BJ (cell line): ENCODE results near the gene CCNE1. TPM values are rescaled to one million over a fixed set of nuclear protein-coding genes. Genes with fewer than 3 reads are reported as not detected.

Experiments used
- CTCF ChIA-PET: fragments of 350-600 bp; formaldehyde crosslinking; extraction: SDS; loops from one replicate; lab custom pipeline; 2021; ENCODE audit warnings: antibody characterized with exemption, inconsistent platforms; lab: Yijun Ruan, JAX
- POLR2A ChIA-PET: fragments of 300-600 bp; sonication (Branson Sonifier 250); formaldehyde crosslinking; extraction: SDS; loops from one replicate; lab custom pipeline; 2021; ENCODE audit warnings: antibody characterized with exemption; lab: Charles Lee
- DNase-seq: peaks from one replicate; pipeline ENCODE4 v3.0.0-alpha.2; 2011; ENCODE audit warnings: low read depth
- H3K27me3 ChIP-seq: 2 replicates; pipeline ENCODE4 v1.6.0; 2011; ENCODE audit warnings: low read length; ENCODE audit not compliant: control insufficient read depth, insufficient read depth
- H3K36me3 ChIP-seq: 2 replicates; pipeline ENCODE4 v1.5.1; 2011; ENCODE audit warnings: low read length; ENCODE audit not compliant: control insufficient read depth, insufficient read depth
- H3K4me3 ChIP-seq: 2 replicates; pipeline ENCODE4 v1.5.1; 2011; ENCODE audit warnings: low read depth, mild to moderate bottlenecking, control low read depth, low read length
- polyA minus RNA-seq: library from RNA; depleted of rRNA, polyadenylated mRNA; stranded (reverse); fragments of >200 nt; gene quantifications from 2 replicates; pipeline ENCODE4 v1.2.3, GENCODE V29; 2011; rRNA and poly(A)+ RNA removed
- polyA plus RNA-seq: library from polyadenylated mRNA; depleted of rRNA; stranded (reverse); fragments of >200 nt; gene quantifications from 2 replicates; pipeline ENCODE4 v1.2.3, GENCODE V29; 2011; rRNA removed
- TF ChIP-seq, protein P1 (sequence below): IDR thresholded peaks from 2 replicates; pipeline ENCODE4 v1.5.1; 2011; ENCODE audit warnings: low read depth, mild to moderate bottlenecking, control low read depth, inconsistent platforms, low read length, moderate library complexity; ENCODE audit not compliant: insufficient read depth

Gene CCNE1
- polyA plus RNA-seq = 4.8 and 5.0 TPM in 2 replicates
- polyA minus RNA-seq = 1.6 and 3.7 TPM in 2 replicates

DNA sequence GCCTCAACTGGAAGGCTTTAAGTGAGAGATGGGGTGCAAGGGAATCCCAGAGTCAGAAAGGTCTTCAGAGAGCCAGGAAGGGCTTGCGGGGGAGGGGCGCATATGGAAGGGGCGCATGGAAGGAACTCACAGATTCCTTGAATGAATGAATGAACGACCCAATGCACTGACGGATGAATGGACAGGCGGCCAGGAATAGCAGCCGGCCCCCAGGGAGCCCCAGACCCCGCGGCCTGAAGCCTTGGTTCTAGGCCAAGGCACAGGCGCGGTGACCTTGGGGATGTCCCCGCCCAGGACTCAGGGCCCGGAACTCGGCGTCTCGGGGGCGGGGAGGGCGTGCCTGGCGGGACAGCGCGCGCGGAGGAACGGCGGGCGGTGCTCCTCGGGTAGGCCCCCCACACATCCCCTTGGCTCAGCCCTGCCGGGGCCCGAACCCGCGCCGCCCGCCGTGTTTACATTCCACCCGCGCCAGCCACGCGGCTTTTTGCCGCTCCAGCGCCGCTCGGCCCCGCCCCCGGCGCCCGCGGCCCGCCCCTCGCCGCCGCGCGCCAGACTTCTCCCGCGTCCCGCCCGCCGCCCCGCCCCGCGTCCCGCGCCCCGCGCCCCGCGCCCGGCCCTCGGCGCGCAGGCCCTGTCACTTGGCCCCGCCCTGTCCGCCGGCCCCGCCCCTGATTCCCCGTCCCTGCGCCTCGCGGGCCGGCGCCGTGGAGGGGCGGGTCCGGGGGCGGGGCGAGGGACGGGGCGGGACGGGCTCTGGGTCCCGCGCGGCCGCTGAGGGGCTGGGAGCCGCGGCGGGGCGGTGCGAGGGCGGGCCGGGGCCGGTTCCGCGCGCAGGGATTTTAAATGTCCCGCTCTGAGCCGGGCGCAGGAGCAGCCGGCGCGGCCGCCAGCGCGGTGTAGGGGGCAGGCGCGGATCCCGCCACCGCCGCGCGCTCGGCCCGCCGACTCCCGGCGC is at the start of gene CCNE1:
Gene CCNE1, plus strand, starts transcription at position 867 of the 955 bp plus-strand sequence. CDS start 565 bp downstream, outside the sequence.
- Histone ChIP-seq H3K36me3 (no peaks in the 10 kb centered on the region), H3K27me3 (no peaks in the 10 kb centered on the region), H3K4me3 (peak within 1 kb of the TSS; percentile 59)
- POLR2A ChIA-PET = no interaction called here
- TF ChIP-seq, protein P1, sequence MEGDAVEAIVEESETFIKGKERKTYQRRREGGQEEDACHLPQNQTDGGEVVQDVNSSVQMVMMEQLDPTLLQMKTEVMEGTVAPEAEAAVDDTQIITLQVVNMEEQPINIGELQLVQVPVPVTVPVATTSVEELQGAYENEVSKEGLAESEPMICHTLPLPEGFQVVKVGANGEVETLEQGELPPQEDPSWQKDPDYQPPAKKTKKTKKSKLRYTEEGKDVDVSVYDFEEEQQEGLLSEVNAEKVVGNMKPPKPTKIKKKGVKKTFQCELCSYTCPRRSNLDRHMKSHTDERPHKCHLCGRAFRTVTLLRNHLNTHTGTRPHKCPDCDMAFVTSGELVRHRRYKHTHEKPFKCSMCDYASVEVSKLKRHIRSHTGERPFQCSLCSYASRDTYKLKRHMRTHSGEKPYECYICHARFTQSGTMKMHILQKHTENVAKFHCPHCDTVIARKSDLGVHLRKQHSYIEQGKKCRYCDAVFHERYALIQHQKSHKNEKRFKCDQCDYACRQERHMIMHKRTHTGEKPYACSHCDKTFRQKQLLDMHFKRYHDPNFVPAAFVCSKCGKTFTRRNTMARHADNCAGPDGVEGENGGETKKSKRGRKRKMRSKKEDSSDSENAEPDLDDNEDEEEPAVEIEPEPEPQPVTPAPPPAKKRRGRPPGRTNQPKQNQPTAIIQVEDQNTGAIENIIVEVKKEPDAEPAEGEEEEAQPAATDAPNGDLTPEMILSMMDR = no peak
- CTCF ChIA-PET = no interaction called here
- DNase-seq = peak; percentile 14

- ChIA-PET POLR2A (no interaction called here), CTCF (interaction anchor here (0.7 to 5.0 kb wide), 5 partner anchors 9 to 898 kb away, joined by 3 to 48 read pairs (median 4); no protein-coding TSS in a partner anchor)
- Histone ChIP-seq H3K36me3 (no peaks in the 10 kb centered on the region), H3K27me3 (no peaks in the 10 kb centered on the region; the same call in 1 of the 2 replicates), H3K4me3 (no peak overlapping the region)
- TF ChIP-seq, protein P1 = no peak
- DNase-seq = no peak
Observed at GRCh38 chr19:29763196-29763595, 48.6 kb upstream of the CCNE1 start.

GRCh38 chr19:29764361-29764760 is 47.4 kb upstream of the CCNE1 start:
- TF ChIP-seq, protein P1 = no peak
- H3K36me3 ChIP-seq = no peaks in the 10 kb centered on the region
- ChIA-PET CTCF (no interaction called here), POLR2A (no interaction called here)
- no peaks in the 10 kb centered on the region; the same call in 1 of the 2 replicates for H3K27me3 ChIP-seq
- DNase-seq = no peak
- H3K4me3 ChIP-seq = no peak overlapping the region

DNA sequence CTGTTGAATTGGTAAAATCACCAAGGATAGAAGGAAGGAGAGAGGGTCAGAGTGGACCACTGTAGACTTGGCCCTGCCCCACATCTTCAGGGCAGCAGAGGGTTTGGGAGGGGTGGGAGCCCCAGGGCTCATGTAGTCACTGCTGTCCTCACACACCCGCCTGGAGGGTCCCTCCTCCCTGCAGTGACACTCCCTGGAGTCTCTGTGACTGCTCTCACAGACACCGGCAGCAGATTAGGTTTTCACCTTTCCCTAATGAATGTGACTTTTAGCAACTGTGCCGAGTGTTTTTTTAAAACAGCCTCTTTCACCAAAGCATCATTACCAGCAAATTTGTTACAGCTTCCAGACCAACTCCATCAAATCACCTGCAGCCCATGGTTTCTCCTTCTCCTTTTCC is 45.7 kb upstream of the CCNE1 start:
- no peaks in the 10 kb centered on the region; the same call in 1 of the 2 replicates for H3K27me3 ChIP-seq
- no peak for DNase-seq
- H3K36me3 ChIP-seq = no peaks in the 10 kb centered on the region
- CTCF ChIA-PET = no interaction called here
- POLR2A ChIA-PET = no interaction called here
- TF ChIP-seq, protein P1 = no peak
- no peak overlapping the region for H3K4me3 ChIP-seq

DNA sequence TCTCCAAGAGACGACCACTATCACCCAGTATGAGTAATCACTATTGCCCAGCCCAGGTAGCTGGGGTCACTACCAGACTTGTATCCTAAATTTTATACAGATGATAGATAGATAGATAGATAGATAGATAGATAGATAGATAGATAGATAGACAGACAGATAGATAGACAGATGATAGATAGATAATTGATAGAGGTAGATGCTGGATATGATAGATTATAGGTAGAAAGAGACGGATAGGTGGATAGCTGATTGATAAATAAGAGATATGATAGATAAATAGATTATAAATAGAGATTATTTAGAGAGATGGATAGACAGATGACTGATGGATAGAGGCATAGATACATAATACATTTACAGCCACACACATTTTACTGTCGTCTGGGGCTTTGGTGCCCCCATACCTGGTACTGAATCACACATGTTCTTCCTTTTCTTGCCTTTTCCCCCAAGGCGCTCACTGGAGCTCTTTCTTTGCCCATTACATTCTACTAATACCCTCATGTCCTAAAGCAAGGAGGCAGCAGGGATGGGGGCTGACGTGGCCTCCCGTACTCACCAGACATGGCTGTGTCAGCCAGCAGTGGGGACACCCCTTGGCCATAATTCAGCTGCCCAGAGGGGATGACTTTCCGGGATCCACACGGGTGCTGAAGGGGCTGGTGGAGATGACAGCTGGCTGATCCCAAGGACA is 44.6 kb upstream of the CCNE1 start:
- POLR2A ChIA-PET = no interaction called here
- no peaks in the 10 kb centered on the region for H3K36me3 ChIP-seq
- H3K27me3 ChIP-seq = no peaks in the 10 kb centered on the region
- DNase-seq = no peak
- CTCF ChIA-PET = interaction anchor here (0.8 to 1.4 kb wide), 2 partner anchors 47 to 107 kb away, joined by 3 to 6 read pairs; no protein-coding TSS in a partner anchor
- TF ChIP-seq, protein P1 = no peak
- no peak overlapping the region for H3K4me3 ChIP-seq
